Ovary (tissue), 3 donors: Measurements from ENCODE around the gene AFF3.

ENCODE experiments used
- CTCF ChIP-seq, 3 donors: fragments of 450-650 bp in 2 of 3; fragments of 200-600 bp in 1 of 3; IDR thresholded peaks; one replicate each; pipeline versions ENCODE4 v1.5.1 to v1.8.0; 2016 to 2022; ENCODE audit warnings: antibody characterized with exemption in 3 of 3, mild to moderate bottlenecking in 1 of 3
- POLR2A ChIP-seq: fragments of 450-650 bp; IDR thresholded peaks from one replicate; pipeline ENCODE4 v1.6.1; 2017; ENCODE audit warnings: antibody characterized with exemption, mild to moderate bottlenecking, moderate library complexity
- donor health status: DM: no; HTN: no; CAD: no.

- TF ChIP-seq POLR2A, result no peak
- TF ChIP-seq CTCF (IDR thresholded peaks at IDR 0.05), result no peak
These were observed 443.5 kb downstream of the AFF3 start for GRCh38 chr2:99698896-99699295.
